ENCODE measurements around the gene ANGPTL8. TPM values are rescaled to one million over a fixed set of nuclear protein-coding genes. Genes with fewer than 3 reads are reported as not detected.

Gene ANGPTL8
- total and polyA plus RNA-seq, 2 of the 13 experiments (the other 11 are each of a cell fraction or from before 2014, with no cell fraction given), result 27.3 to 243 TPM

DNA sequence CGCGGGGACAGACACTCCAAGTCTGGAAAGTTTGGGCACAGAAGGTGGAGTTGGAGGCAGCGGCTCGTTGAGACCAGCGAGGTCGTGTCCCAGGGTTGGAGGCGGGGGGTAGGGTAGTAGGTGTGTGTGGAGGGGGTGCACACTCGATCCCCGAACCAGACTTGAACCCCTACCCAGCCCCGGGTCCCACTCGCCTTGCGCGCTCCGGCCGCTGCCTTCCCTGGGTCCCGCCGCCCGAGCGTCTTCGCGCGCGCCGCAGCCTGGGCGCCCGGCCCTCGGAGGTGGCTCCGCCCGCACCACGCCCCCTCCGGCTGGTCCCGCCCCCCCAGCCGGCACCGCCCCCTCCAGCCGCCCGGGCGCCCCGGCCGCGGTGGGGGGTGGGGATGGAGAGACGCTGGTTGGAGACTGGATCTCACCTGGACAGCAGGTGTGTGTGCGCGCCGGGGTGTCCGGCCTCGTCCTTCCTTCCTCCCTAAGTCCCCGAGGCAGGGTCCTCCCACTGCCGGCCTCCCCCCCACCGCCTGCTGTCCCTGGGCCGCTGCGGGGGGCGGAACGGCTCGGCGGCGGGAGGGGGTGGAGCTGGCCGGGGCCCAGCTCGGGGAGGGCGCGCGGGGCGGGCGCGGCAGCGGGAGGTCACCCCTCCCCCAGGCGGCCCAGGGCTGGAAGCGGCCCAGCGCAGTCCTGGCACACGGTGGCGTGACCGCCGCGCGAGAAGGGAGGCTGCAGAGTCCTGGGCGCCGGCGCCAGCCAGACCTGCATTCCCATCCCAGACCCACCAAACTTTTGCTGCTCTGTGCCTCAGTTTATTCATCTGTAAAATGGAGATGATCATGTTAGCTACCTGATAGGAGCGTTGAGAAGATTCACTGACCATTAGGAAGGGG is 41.9 kb upstream of the ANGPTL8 start, which contains the start of gene KANK2 (continued):
- TF ChIP-seq SAFB2 (CRISPR knock-in tag; IDR thresholded peaks at IDR 0.05; ENCODE audit: borderline replicate concordance, low read depth) (peak; percentile 62; the same call in 1 of the 2 replicates), FOXC1 (CRISPR knock-in tag; IDR thresholded peaks at IDR 0.05; ENCODE audit: borderline replicate concordance) (no peak), MXI1 (IDR thresholded peaks at IDR 0.05; ENCODE audit: borderline replicate concordance, low read depth, low read length) (peak; percentile 67; the same call in 1 of the 3 replicates), ZNF230 (CRISPR knock-in tag; IDR thresholded peaks at IDR 0.05) (no peak), CHD4 (IDR thresholded peaks at IDR 0.05; ENCODE audit: borderline replicate concordance, low read length) (peak; percentile 85; the same call in 1 of the 2 replicates), KDM2A (CRISPR knock-in tag; IDR thresholded peaks at IDR 0.05; ENCODE audit: borderline replicate concordance, low read depth) (no peak; the same call in none of the 2 replicates), PAWR (CRISPR knock-in tag; IDR thresholded peaks at IDR 0.05; ENCODE audit: borderline replicate concordance) (no peak), ZNF713 (CRISPR knock-in tag; IDR thresholded peaks at IDR 0.05) (no peak), ZSCAN31 (CRISPR knock-in tag; IDR thresholded peaks at IDR 0.05; ENCODE audit: low read depth) (no peak; the same call in 1 of the 2 replicates), YEATS2 (CRISPR knock-in tag; IDR thresholded peaks at IDR 0.05; ENCODE audit: borderline replicate concordance) (no peak), CSRNP1 (CRISPR knock-in tag; IDR thresholded peaks at IDR 0.05) (no peak), PLRG1 (conservative IDR thresholded peaks at IDR 0.05) (no peak), TP53 (CRISPR knock-in tag; conservative IDR thresholded peaks at IDR 0.05) (no peak), TAF1 (CRISPR knock-in tag; IDR thresholded peaks at IDR 0.05) (0 out of 2 replicates have a peak, but pooled peaks have one; percentile 22), STAT5B (CRISPR knock-in tag; IDR thresholded peaks at IDR 0.05) (0 out of 2 replicates have a peak, but pooled peaks have one; percentile 3), WIZ (CRISPR knock-in tag; IDR thresholded peaks at IDR 0.05) (no peak), ZNF607 (CRISPR knock-in tag; IDR thresholded peaks at IDR 0.05; ENCODE audit: borderline replicate concordance) (no peak; the same call in 1 of the 2 replicates), POLR2AphosphoS5 (IDR thresholded peaks at IDR 0.05; ENCODE audit: low read depth, low read length) (0 out of 2 replicates have a peak, but pooled peaks have one; percentile 36), RBAK (CRISPR knock-in tag; IDR thresholded peaks at IDR 0.05) (no peak), TSC22D2 (CRISPR knock-in tag; IDR thresholded peaks at IDR 0.05; ENCODE audit: borderline replicate concordance) (no peak), ZNF768 (CRISPR knock-in tag; IDR thresholded peaks at IDR 0.05) (peak; percentile 44; the same call in 1 of the 2 replicates), ADNP (CRISPR knock-in tag; IDR thresholded peaks at IDR 0.05) (peak; percentile 91), MYNN (CRISPR knock-in tag; IDR thresholded peaks at IDR 0.05; ENCODE audit: low read depth) (no peak), ATRX (CRISPR knock-in tag; IDR thresholded peaks at IDR 0.05; ENCODE audit: borderline replicate concordance) (no peak)
- TF ChIP-seq, protein P1, sequence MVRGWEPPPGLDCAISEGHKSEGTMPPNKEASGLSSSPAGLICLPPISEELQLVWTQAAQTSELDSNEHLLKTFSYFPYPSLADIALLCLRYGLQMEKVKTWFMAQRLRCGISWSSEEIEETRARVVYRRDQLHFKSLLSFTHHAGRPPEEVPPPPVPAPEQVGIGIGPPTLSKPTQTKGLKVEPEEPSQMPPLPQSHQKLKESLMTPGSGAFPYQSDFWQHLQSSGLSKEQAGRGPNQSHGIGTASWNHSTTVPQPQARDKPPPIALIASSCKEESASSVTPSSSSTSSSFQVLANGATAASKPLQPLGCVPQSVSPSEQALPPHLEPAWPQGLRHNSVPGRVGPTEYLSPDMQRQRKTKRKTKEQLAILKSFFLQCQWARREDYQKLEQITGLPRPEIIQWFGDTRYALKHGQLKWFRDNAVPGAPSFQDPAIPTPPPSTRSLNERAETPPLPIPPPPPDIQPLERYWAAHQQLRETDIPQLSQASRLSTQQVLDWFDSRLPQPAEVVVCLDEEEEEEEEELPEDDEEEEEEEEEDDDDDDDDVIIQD (CRISPR knock-in tag; IDR thresholded peaks at IDR 0.05; ENCODE audit: low read depth), result no peak
- TF ChIP-seq, protein P2, sequence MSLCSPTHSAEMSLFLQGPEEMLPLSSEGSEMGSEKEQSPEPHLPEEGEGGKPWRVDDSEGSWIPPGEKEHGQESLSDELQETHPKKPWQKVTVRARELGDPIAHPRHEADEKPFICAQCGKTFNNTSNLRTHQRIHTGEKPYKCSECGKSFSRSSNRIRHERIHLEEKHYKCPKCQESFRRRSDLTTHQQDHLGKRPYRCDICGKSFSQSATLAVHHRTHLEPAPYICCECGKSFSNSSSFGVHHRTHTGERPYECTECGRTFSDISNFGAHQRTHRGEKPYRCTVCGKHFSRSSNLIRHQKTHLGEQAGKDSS (CRISPR knock-in tag; IDR thresholded peaks at IDR 0.05; ENCODE audit: borderline replicate concordance, low read depth), result peak; percentile 72; the same call in 1 of the 2 replicates
- TF ChIP-seq, protein P3, sequence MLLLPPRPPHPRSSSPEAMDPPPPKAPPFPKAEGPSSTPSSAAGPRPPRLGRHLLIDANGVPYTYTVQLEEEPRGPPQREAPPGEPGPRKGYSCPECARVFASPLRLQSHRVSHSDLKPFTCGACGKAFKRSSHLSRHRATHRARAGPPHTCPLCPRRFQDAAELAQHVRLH (CRISPR knock-in tag; IDR thresholded peaks at IDR 0.05; ENCODE audit: borderline replicate concordance, low read depth), result peak; percentile 40; the same call in 1 of the 2 replicates

All from HepG2 (cell line).